MM.1S (cell line): ENCODE results near the gene RSPH6A.

Source experiments
- EZH2 ChIP-seq: fragments of 300-600 bp; sonication (generic); optimal IDR thresholded peaks from 2 replicates; pipeline ENCODE3; 2017; ENCODE audit warnings: low read depth, mild to moderate bottlenecking, antibody characterized with exemption, low read length, mixed read lengths
- EZH2phosphoT487 ChIP-seq: fragments of 300-600 bp; sonication (generic); IDR thresholded peaks from 2 replicates; pipeline ENCODE4 v1.6.1; 2018; ENCODE audit warnings: antibody characterized with exemption, low read length
- TF ChIP-seq, protein P1 (sequence below): fragments of 300-600 bp; sonication (generic); IDR thresholded peaks from 2 replicates; pipeline ENCODE4 v1.5.1; 2016; ENCODE audit warnings: antibody characterized with exemption, low read length, mixed read lengths

- TF ChIP-seq, protein P1, sequence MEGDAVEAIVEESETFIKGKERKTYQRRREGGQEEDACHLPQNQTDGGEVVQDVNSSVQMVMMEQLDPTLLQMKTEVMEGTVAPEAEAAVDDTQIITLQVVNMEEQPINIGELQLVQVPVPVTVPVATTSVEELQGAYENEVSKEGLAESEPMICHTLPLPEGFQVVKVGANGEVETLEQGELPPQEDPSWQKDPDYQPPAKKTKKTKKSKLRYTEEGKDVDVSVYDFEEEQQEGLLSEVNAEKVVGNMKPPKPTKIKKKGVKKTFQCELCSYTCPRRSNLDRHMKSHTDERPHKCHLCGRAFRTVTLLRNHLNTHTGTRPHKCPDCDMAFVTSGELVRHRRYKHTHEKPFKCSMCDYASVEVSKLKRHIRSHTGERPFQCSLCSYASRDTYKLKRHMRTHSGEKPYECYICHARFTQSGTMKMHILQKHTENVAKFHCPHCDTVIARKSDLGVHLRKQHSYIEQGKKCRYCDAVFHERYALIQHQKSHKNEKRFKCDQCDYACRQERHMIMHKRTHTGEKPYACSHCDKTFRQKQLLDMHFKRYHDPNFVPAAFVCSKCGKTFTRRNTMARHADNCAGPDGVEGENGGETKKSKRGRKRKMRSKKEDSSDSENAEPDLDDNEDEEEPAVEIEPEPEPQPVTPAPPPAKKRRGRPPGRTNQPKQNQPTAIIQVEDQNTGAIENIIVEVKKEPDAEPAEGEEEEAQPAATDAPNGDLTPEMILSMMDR = no peak
- TF ChIP-seq EZH2phosphoT487 (no peak), EZH2 (no peak)
Observed at GRCh38 chr19:45804140-45804958, 10.8 kb downstream of the RSPH6A start.
